CD14-positive monocyte (primary cell): ENCODE data around the gene RBFOX1. TPM values are rescaled to one million over a fixed set of nuclear protein-coding genes. Genes with fewer than 3 reads are reported as not detected.

Experiments
- DNase-seq, 3 donors: peaks; one replicate each; pipeline ENCODE4 v3.0.0-alpha.2; 2011 to 2022
- H2AFZ ChIP-seq: 2 replicates; pipeline ENCODE4 v1.6.0; 2012; ENCODE audit warnings: mild to moderate bottlenecking, low read depth, low read length, inconsistent platforms; ENCODE audit not compliant: insufficient read depth, poor library complexity, severe bottlenecking
- H3K27ac ChIP-seq, 2 donors: 1 replicate in 1 of 2; 2 replicates in 1 of 2; pipeline ENCODE4 v1.5.1; 2012 to 2013; ENCODE audit warnings: low read length in 2 of 2, control low read depth in 1 of 2, inconsistent platforms in 1 of 2, low read depth in 1 of 2, mild to moderate bottlenecking in 1 of 2
- H3K27me3 ChIP-seq, 2 donors: one replicate each; pipeline versions ENCODE4 v1.6.0 to v1.6.1; 2011 to 2013; ENCODE audit warnings: low read length in 2 of 2; ENCODE audit not compliant: control insufficient read depth in 2 of 2, insufficient read depth in 2 of 2
- H3K36me3 ChIP-seq, 2 donors: replicated peaks in 1 of 2; 1 replicate in 1 of 2; 2 replicates in 1 of 2; pipeline versions ENCODE4 v1.5.1 to v1.6.1; 2012 to 2013; ENCODE audit warnings: low read length in 2 of 2, control low read depth in 1 of 2, inconsistent platforms in 1 of 2, mild to moderate bottlenecking in 1 of 2; ENCODE audit not compliant: insufficient read depth in 2 of 2, control insufficient read depth in 1 of 2
- H3K4me1 ChIP-seq, 2 donors: 1 replicate in 1 of 2; 2 replicates in 1 of 2; pipeline versions ENCODE4 v1.5.1 to v1.6.1; 2012 to 2013; ENCODE audit warnings: low read length in 2 of 2, control low read depth in 1 of 2, inconsistent platforms in 1 of 2, mild to moderate bottlenecking in 1 of 2, moderate library complexity in 1 of 2; ENCODE audit not compliant: insufficient read depth in 2 of 2, control insufficient read depth in 1 of 2
- H3K4me2 ChIP-seq: replicated peaks from 2 replicates; pipeline ENCODE3; 2012; ENCODE audit warnings: low read length, moderate library complexity, mild to moderate bottlenecking; ENCODE audit not compliant: poor library complexity, severe bottlenecking; ENCODE audit errors: extremely low read depth
- H3K4me3 ChIP-seq, 3 experiments: fragments of 200-600 bp in 1 of 3; sonication (generic) in 1 of 3; replicated peaks in 1 of 3; 1 replicate in 2 of 3; 2 replicates in 1 of 3; pipeline ENCODE4 v1.5.1; 2011 to 2013; ENCODE audit warnings: low read length in 3 of 3, mild to moderate bottlenecking in 3 of 3, control low read depth in 2 of 3, low read depth in 2 of 3, inconsistent platforms in 1 of 3, moderate library complexity in 1 of 3
- H3K79me2 ChIP-seq: 2 replicates; pipeline ENCODE4 v1.6.0; 2012; ENCODE audit warnings: mild to moderate bottlenecking, control low read depth, inconsistent platforms, low read length, moderate library complexity; ENCODE audit not compliant: insufficient read depth
- H3K9ac ChIP-seq: 2 replicates; pipeline ENCODE4 v1.6.0; 2017; ENCODE audit warnings: low read length, mild to moderate bottlenecking; ENCODE audit not compliant: insufficient read depth, poor library complexity, severe bottlenecking
- H3K9me3 ChIP-seq, 2 donors: replicated peaks in 1 of 2; 1 replicate in 1 of 2; 2 replicates in 1 of 2; pipeline versions ENCODE4 v1.5.1 to v1.6.1; 2012 to 2013; ENCODE audit warnings: low read length in 2 of 2, control low read depth in 1 of 2; ENCODE audit not compliant: control insufficient read depth in 1 of 2, insufficient read depth in 1 of 2
- H4K20me1 ChIP-seq: 2 replicates; pipeline ENCODE4 v1.6.0; 2012; ENCODE audit warnings: mild to moderate bottlenecking, low read length, control low read depth, moderate library complexity; ENCODE audit not compliant: insufficient read depth
- H3K27ac Mint-ChIP-seq, 7 donors: one replicate each; pipeline ENCODE4 v1.8.0; 2020; ENCODE audit warnings: mild to moderate bottlenecking in 7 of 7, mixed read lengths in 7 of 7, moderate library complexity in 6 of 7, inconsistent platforms in 2 of 7
- H3K27me3 Mint-ChIP-seq, 3 donors: one replicate each; pipeline ENCODE4 v1.8.0; 2021 to 2022; ENCODE audit warnings: low read depth in 3 of 3, mild to moderate bottlenecking in 3 of 3, mixed read lengths in 3 of 3, moderate library complexity in 3 of 3, inconsistent platforms in 1 of 3
- H3K36me3 Mint-ChIP-seq, 2 donors: one replicate each; pipeline ENCODE4 v1.8.0; 2020; ENCODE audit warnings: mixed read lengths in 2 of 2, inconsistent platforms in 1 of 2, mild to moderate bottlenecking in 1 of 2
- H3K4me1 Mint-ChIP-seq: one replicate; pipeline ENCODE4 v1.8.0; 2020; ENCODE audit warnings: mild to moderate bottlenecking, mixed read lengths
- H3K4me3 Mint-ChIP-seq, 2 donors: one replicate each; pipeline ENCODE4 v1.8.0; 2020; ENCODE audit warnings: mild to moderate bottlenecking in 2 of 2, mixed read lengths in 2 of 2, moderate library complexity in 1 of 2
- H3K9me3 Mint-ChIP-seq, 7 donors: one replicate each; pipeline ENCODE4 v1.8.0; 2020 to 2022; ENCODE audit warnings: mixed read lengths in 7 of 7, mild to moderate bottlenecking in 6 of 7, moderate library complexity in 6 of 7, inconsistent platforms in 2 of 7
- WGBS: methylation state at CpG from one replicate; pipeline ENCODE4 v1.1.5; 2013; ENCODE audit warnings: missing lambda C conversion rate; ENCODE audit not compliant: insufficient coverage; 5-methylcytosine and 5-hydroxymethylcytosine counted together
- intact Hi-C, 2 donors: fragments of 100-400 bp; cut with micrococcal nuclease; formaldehyde crosslinking; loops; one replicate each; pipeline versions ENCODE4 v1.15.0 to v1.15.1; 2023
- polyA plus RNA-seq, 3 donors: library from polyadenylated mRNA; depleted of rRNA in 1 of 3; unstranded in 2 of 3; stranded (reverse) in 1 of 3; fragments of 300-500 nt in 2 of 3; fragments of >200 nt in 1 of 3; fragmentation: Illumina TruSeq in 2 of 3; gene quantifications; 1 replicate in 2 of 3; 2 replicates in 1 of 3; pipeline ENCODE4 v1.2.3, GENCODE V29; 2012 to 2021
- TF ChIP-seq, protein P1 (sequence below): fragments of 200-600 bp; IDR thresholded peaks from one replicate; pipeline ENCODE4 v1.8.0; 2022; ENCODE audit warnings: antibody characterized with exemption, mild to moderate bottlenecking

RBFOX1 gene
- polyA plus RNA-seq, 3 donors = not detected

GRCh38 chr16:7397901-7398300 lies 65.3 kb downstream of the RBFOX1 start:
- H3K27ac ChIP-seq = no peak overlapping the region
- Mint-ChIP-seq H3K4me1 (no peaks in the 10 kb centered on the region), H3K9me3 (peaks cover 0 to 6% (median 1%) of the 10 kb centered on the region in 7 donors), H3K27me3 (no peaks in the 10 kb centered on the region), H3K27ac (no peak overlapping the region), H3K4me3 (no peak overlapping the region), H3K36me3 (no peaks in the 10 kb centered on the region)
- H3K27me3 ChIP-seq = no peaks in the 10 kb centered on the region
- TF ChIP-seq, protein P1, sequence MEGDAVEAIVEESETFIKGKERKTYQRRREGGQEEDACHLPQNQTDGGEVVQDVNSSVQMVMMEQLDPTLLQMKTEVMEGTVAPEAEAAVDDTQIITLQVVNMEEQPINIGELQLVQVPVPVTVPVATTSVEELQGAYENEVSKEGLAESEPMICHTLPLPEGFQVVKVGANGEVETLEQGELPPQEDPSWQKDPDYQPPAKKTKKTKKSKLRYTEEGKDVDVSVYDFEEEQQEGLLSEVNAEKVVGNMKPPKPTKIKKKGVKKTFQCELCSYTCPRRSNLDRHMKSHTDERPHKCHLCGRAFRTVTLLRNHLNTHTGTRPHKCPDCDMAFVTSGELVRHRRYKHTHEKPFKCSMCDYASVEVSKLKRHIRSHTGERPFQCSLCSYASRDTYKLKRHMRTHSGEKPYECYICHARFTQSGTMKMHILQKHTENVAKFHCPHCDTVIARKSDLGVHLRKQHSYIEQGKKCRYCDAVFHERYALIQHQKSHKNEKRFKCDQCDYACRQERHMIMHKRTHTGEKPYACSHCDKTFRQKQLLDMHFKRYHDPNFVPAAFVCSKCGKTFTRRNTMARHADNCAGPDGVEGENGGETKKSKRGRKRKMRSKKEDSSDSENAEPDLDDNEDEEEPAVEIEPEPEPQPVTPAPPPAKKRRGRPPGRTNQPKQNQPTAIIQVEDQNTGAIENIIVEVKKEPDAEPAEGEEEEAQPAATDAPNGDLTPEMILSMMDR = no peak
- H3K36me3 ChIP-seq = no peaks in the 10 kb centered on the region
- no peaks in the 10 kb centered on the region for H3K4me1 ChIP-seq
- H3K9me3 ChIP-seq = no peaks in the 10 kb centered on the region
- H4K20me1 ChIP-seq = no peaks in the 10 kb centered on the region
- no peak overlapping the region for H2AFZ ChIP-seq
- WGBS = no CpG with 5 or more reads among the region's 5 CpGs
- H3K4me2 ChIP-seq = no peak overlapping the region
- intact Hi-C loops = no loop called here
- H3K9ac ChIP-seq = no peak overlapping the region
- no peaks in the 10 kb centered on the region for H3K79me2 ChIP-seq
- DNase-seq = no peak
- H3K4me3 ChIP-seq = no peak overlapping the region

GRCh38 chr16:7398536-7398935 lies 65.9 kb downstream of the RBFOX1 start:
- Histone ChIP-seq H3K4me3 (no peak overlapping the region), H3K36me3 (no peaks in the 10 kb centered on the region), H3K27ac (no peak overlapping the region), H3K9me3 (no peaks in the 10 kb centered on the region), H2AFZ (no peak overlapping the region), H3K4me1 (no peaks in the 10 kb centered on the region), H4K20me1 (no peaks in the 10 kb centered on the region), H3K79me2 (no peaks in the 10 kb centered on the region), H3K4me2 (no peak overlapping the region), H3K27me3 (no peaks in the 10 kb centered on the region), H3K9ac (no peak overlapping the region)
- no peaks in the 10 kb centered on the region for H3K27me3 Mint-ChIP-seq
- H3K27ac Mint-ChIP-seq = no peak overlapping the region
- WGBS = 100% methylated on average over 2 of the region's 4 CpGs
- DNase-seq = no peak
- H3K4me3 Mint-ChIP-seq = no peak overlapping the region
- H3K4me1 Mint-ChIP-seq = no peaks in the 10 kb centered on the region
- TF ChIP-seq, protein P1 = no peak
- intact Hi-C loops = no loop called here
- no peaks in the 10 kb centered on the region for H3K36me3 Mint-ChIP-seq
- H3K9me3 Mint-ChIP-seq = peaks cover 0 to 3% (median 1%) of the 10 kb centered on the region in 7 donors
